Vagina (tissue), 2 donors: ENCODE measurements around the gene TLR1. TPM values are rescaled to one million over a fixed set of nuclear protein-coding genes. Genes with fewer than 3 reads are reported as not detected.
"Not testable (repeated sequence)": the region's sequence is repeated elsewhere in the genome, so short reads cannot be mapped to it uniquely, and the experiment has no call there.

ENCODE experiments used
- DNase-seq, 2 donors: peaks; one replicate each; pipeline ENCODE4 v3.0.0-alpha.2; 2017; ENCODE audit errors: extremely low spot score in 2 of 2
- H3K27ac ChIP-seq: fragments of 200-600 bp; sonication (generic); one replicate; pipeline ENCODE4 v1.5.1; 2019
- H3K27me3 ChIP-seq: fragments of 200-600 bp; sonication (generic); one replicate; pipeline ENCODE4 v1.5.1; 2019
- H3K36me3 ChIP-seq, 2 donors: fragments of 200-600 bp; sonication (generic); one replicate each; pipeline ENCODE4 v1.5.1; 2017 to 2019
- H3K4me1 ChIP-seq: fragments of 200-600 bp; sonication (generic); one replicate; pipeline ENCODE4 v1.5.1; 2019
- H3K4me3 ChIP-seq, 2 donors: fragments of 200-600 bp; sonication (generic); 1 replicate in 1 of 2; 2 replicates in 1 of 2; pipeline ENCODE4 v1.5.1; 2016 to 2019
- H3K9me3 ChIP-seq: fragments of 200-600 bp; sonication (generic); one replicate; pipeline ENCODE4 v1.5.1; 2019
- POLR2A ChIP-seq, 2 donors: fragments of 450-650 bp; IDR thresholded peaks; one replicate each; pipeline ENCODE4 v1.6.1; 2017; ENCODE audit warnings: antibody characterized with exemption in 2 of 2, mild to moderate bottlenecking in 2 of 2, moderate library complexity in 2 of 2
- POLR2AphosphoS5 ChIP-seq, 2 donors: sonication (generic); formaldehyde crosslinking; IDR thresholded peaks; one replicate each; pipeline ENCODE4 v1.9.0; 2017; ENCODE audit warnings: antibody characterized with exemption in 2 of 2, mild to moderate bottlenecking in 2 of 2, low read depth in 1 of 2; ENCODE audit not compliant: insufficient read depth in 1 of 2
- intact Hi-C: fragments of 100-400 bp; cut with DNase I; formaldehyde crosslinking; loops from one replicate; pipeline ENCODE4 v1.15.1; 2023
- total RNA-seq: library from RNA; depleted of rRNA; stranded (reverse); fragments of >200 nt; gene quantifications from one replicate; pipeline ENCODE4 v1.2.3, GENCODE V29; 2016
- TF ChIP-seq, protein P1 (sequence below), 3 experiments: fragments of 450-650 bp in 2 of 3; fragments of 200-600 bp in 1 of 3; sonication (generic) in 1 of 3; IDR thresholded peaks; one replicate each; pipeline ENCODE4 v1.5.1; 2017 to 2019; ENCODE audit warnings: antibody characterized with exemption in 3 of 3, mild to moderate bottlenecking in 2 of 3, moderate library complexity in 2 of 3

TLR1 gene
- total RNA-seq, 1 donor from 2014 or later: 10.3 TPM

DNA sequence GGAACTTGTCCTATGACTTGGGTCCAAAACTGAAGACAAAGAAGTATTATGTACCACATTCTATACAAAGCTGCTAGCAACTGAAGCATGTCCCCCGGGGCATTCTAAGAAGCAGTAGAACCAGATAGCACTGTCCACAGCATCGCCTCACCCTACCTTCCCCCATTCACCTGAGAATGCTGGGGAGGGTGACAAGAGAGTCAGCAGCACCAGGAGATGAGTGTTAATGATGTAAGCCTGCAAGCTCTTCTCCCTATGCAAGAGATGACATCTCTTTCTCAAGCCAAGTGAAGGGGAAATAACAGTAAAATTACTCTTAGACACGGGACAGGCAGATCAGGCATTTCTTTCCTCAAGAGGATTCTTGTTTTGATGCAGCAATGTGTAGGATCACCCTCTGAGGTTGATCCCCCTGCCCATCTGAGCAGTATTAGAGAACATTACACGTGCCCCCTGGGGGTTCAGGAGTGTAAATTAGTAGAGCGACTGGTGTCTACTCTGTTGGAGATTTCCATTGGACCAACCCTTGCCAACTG is 13.9 kb upstream of the TLR1 start:
- H3K4me1 ChIP-seq: no peaks in the 10 kb centered on the region
- no peaks in the 10 kb centered on the region for H3K9me3 ChIP-seq
- TF ChIP-seq, protein P1, sequence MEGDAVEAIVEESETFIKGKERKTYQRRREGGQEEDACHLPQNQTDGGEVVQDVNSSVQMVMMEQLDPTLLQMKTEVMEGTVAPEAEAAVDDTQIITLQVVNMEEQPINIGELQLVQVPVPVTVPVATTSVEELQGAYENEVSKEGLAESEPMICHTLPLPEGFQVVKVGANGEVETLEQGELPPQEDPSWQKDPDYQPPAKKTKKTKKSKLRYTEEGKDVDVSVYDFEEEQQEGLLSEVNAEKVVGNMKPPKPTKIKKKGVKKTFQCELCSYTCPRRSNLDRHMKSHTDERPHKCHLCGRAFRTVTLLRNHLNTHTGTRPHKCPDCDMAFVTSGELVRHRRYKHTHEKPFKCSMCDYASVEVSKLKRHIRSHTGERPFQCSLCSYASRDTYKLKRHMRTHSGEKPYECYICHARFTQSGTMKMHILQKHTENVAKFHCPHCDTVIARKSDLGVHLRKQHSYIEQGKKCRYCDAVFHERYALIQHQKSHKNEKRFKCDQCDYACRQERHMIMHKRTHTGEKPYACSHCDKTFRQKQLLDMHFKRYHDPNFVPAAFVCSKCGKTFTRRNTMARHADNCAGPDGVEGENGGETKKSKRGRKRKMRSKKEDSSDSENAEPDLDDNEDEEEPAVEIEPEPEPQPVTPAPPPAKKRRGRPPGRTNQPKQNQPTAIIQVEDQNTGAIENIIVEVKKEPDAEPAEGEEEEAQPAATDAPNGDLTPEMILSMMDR (IDR thresholded peaks at IDR 0.05): no peak
- TF ChIP-seq POLR2A (IDR thresholded peaks at IDR 0.05) (no peak), POLR2AphosphoS5 (IDR thresholded peaks at IDR 0.05; ENCODE audit: insufficient read depth in 1 of 2, low read depth in 1 of 2) (no peak)
- intact Hi-C loops: no loop called here
- no peak overlapping the region for H3K4me3 ChIP-seq
- no peaks in the 10 kb centered on the region for H3K36me3 ChIP-seq
- H3K27ac ChIP-seq: no peak overlapping the region
- no peaks in the 10 kb centered on the region for H3K27me3 ChIP-seq
- no peak for DNase-seq

DNA sequence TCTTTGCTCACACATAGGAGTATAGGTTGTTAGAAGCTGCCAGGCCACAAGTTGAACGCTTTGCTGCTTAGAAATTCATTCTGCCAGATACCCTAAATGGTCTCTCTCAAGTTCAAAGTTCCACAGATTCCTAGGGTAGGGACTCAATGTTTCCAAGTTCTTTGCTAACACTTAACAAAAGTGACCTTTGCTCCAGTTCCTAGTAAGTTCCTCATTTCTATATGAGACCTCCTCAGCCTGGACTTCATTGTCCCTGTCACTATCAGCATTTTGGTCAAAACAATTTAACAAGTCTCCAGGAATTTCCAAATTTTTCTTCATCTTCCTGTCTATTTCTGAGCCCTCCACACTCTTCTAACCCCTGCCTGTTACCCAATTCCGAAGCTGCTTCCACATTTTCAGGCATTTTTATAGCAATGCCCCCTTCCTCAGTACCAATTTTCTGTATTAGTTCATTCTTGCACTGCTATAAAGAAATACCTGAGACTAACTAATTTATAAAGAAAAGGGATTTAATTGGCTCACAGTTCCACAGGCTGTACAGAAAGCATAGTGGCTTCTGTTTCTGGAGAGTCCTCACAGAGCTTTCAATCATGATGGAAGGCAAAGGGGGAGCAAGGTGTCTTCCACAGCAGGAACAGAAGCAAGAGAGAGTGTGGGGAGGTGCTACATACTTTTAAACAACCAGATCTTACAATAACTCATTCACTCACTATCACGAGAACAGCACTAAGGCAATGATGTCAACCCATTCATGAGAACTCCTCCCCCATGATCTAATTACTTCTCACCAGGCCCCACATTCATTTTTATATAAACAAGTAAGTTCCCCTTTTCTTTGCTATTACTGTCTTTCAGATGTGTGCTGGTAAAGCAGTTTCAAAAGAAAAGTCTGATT is 11.5 kb upstream of the TLR1 start:
- no peak for DNase-seq
- Histone ChIP-seq H3K4me1 (no peaks in the 10 kb centered on the region), H3K4me3 (no peak overlapping the region), H3K27ac (no peak overlapping the region), H3K27me3 (no peaks in the 10 kb centered on the region), H3K9me3 (no peaks in the 10 kb centered on the region), H3K36me3 (no peaks in the 10 kb centered on the region)
- TF ChIP-seq POLR2AphosphoS5 (IDR thresholded peaks at IDR 0.05; ENCODE audit: insufficient read depth in 1 of 2, low read depth in 1 of 2) (no peak), POLR2A (IDR thresholded peaks at IDR 0.05) (no peak)
- TF ChIP-seq, protein P1 (IDR thresholded peaks at IDR 0.05): no peak
- intact Hi-C loops: no loop called here

DNA sequence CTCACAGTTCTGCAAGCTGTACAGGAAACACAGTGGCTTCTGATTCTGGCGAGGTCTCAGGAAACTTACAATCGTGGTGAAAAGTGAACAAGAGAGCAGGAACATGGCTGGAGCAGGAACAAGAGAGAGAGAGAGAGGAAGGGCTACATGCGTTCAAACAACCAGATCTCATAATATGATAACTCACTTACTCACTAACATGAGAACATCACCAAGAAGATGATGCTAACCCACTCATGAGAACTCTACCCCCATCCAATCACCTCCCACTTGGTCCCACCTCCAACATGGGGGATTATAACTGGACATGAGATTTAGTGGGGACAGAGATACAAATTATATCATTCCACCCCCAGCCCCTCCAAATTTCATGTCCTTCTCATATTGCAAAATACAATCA is 9.8 kb upstream of the TLR1 start:
- intact Hi-C loops: no loop called here
- TF ChIP-seq, protein P1 (IDR thresholded peaks at IDR 0.05): no peak
- TF ChIP-seq POLR2A (IDR thresholded peaks at IDR 0.05): no peak
- no peak for TF ChIP-seq POLR2AphosphoS5 (IDR thresholded peaks at IDR 0.05; ENCODE audit: insufficient read depth in 1 of 2, low read depth in 1 of 2)
- no peak overlapping the region for H3K4me3 ChIP-seq
- no peak overlapping the region for H3K27ac ChIP-seq
- no peaks in the 10 kb centered on the region for H3K27me3 ChIP-seq
- no peaks in the 10 kb centered on the region for H3K4me1 ChIP-seq
- DNase-seq: no peak
- H3K36me3 ChIP-seq: no peaks in the 10 kb centered on the region
- no peaks in the 10 kb centered on the region for H3K9me3 ChIP-seq

DNA sequence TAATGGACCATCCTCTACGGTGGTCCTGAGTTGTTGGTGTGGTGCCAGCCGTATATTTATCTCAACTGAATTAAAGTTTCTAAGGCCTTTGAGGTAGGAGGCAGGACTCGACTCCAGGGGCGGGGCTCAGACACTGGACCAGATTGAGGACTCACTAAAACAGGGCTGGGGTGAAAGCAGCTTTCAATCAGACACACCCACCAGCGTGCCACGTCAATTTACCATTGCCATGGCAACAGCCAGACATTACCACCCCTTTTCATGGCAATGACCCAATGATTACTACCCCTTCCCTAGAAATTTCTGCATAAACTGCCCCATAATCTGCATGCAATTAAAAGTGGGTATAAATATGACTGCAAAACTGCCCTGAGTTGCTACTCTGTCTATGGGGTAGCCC is 6.7 kb upstream of the TLR1 start:
- no peaks in the 10 kb centered on the region for H3K9me3 ChIP-seq
- TF ChIP-seq POLR2AphosphoS5 (IDR thresholded peaks at IDR 0.05; ENCODE audit: insufficient read depth in 1 of 2, low read depth in 1 of 2): no peak
- no peak for TF ChIP-seq POLR2A (IDR thresholded peaks at IDR 0.05)
- TF ChIP-seq, protein P1 (IDR thresholded peaks at IDR 0.05): no peak
- no peak overlapping the region for H3K4me3 ChIP-seq
- intact Hi-C loops: no loop called here
- no peaks in the 10 kb centered on the region for H3K4me1 ChIP-seq
- no peak for DNase-seq
- no peaks in the 10 kb centered on the region for H3K36me3 ChIP-seq
- no peaks in the 10 kb centered on the region for H3K27me3 ChIP-seq
- no peak overlapping the region for H3K27ac ChIP-seq

DNA sequence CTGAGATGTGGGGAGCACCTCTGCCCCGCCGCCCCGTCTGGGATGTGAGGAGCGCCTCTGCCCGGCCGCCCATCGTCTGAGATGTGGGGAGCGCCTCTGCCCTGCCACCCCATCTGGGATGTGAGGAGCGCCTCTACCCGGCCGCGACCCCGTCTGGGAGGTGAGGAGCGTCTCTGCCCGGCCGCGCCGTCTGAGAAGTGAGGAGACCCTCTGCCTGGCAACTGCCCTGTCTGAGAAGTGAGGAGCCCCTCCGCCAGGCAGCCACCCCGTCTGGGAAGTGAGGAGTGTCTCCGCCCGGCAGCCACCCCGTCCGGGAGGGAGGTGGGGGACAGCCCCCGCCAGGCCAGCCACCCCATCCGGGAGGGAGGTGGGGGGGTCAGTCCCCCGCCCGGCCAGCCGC is 2.9 kb upstream of the TLR1 start:
- intact Hi-C loops, H3K4me3 ChIP-seq, H3K36me3 ChIP-seq, H3K27me3 ChIP-seq, H3K27ac ChIP-seq, H3K9me3 ChIP-seq, DNase-seq: not testable (repeated sequence)
- H3K4me1 ChIP-seq: peaks cover 19% of the 10 kb centered on the region

DNA sequence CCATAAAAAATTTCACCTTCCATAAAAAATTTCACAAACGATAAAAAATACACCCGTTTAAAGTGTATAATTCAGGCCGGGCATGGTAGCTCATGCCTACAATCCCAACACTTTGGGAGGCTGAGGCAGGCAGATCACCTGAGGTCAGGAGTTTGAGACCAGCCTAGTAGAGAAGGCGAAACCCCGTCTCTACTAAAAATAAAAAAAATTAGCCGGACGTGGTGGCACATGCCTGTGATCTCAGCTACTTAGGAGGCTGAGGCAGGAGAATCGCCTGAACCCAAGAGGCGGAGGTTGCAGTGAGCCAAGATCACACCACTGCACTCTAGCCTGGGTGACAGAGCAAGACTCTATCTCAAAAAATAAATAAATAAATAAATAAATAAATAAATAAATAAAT is 1.7 kb upstream of the TLR1 start:
- H3K4me3 ChIP-seq, H3K27ac ChIP-seq, DNase-seq, H3K9me3 ChIP-seq, H3K36me3 ChIP-seq, H3K27me3 ChIP-seq, intact Hi-C loops: not testable (repeated sequence)
- H3K4me1 ChIP-seq: peaks cover 19% of the 10 kb centered on the region
